Glutamatergic neuron (in vitro differentiated cells): ENCODE results near the gene TSHZ2. TPM values are rescaled to one million over a fixed set of nuclear protein-coding genes. Genes with fewer than 3 reads are reported as not detected.

Source experiments
- DNase-seq: peaks from one replicate; pipeline ENCODE4 v3.0.0; 2022
- H3K27ac Mint-ChIP-seq: one replicate; pipeline ENCODE4 v1.8.0; 2020; ENCODE audit warnings: mild to moderate bottlenecking, mixed read lengths, inconsistent platforms; ENCODE audit not compliant: unreplicated experiment
- H3K27me3 Mint-ChIP-seq: one replicate; pipeline ENCODE4 v1.8.0; 2020; ENCODE audit warnings: mild to moderate bottlenecking, moderate library complexity, mixed read lengths, inconsistent platforms; ENCODE audit not compliant: unreplicated experiment
- H3K36me3 Mint-ChIP-seq: one replicate; pipeline ENCODE4 v1.8.0; 2020; ENCODE audit warnings: mild to moderate bottlenecking, mixed read lengths, inconsistent platforms; ENCODE audit not compliant: unreplicated experiment
- H3K4me1 Mint-ChIP-seq: one replicate; pipeline ENCODE4 v1.8.0; 2020; ENCODE audit warnings: mild to moderate bottlenecking, low read depth, mixed read lengths, inconsistent platforms; ENCODE audit not compliant: unreplicated experiment
- H3K4me3 Mint-ChIP-seq: one replicate; pipeline ENCODE4 v1.8.0; 2020; ENCODE audit warnings: mild to moderate bottlenecking, mixed read lengths, inconsistent platforms; ENCODE audit not compliant: unreplicated experiment
- H3K9me3 Mint-ChIP-seq: one replicate; pipeline ENCODE4 v1.8.0; 2020; ENCODE audit warnings: mild to moderate bottlenecking, moderate library complexity, mixed read lengths, inconsistent platforms; ENCODE audit not compliant: unreplicated experiment
- total RNA-seq: library from RNA; stranded (reverse); fragmentation: NEBNext Ultra II Directional; extraction: Animal tissue kit (Norgen Biotek cat#: 25700); gene quantifications from one replicate; pipeline ENCODE4 v1.2.1, GENCODE V29; 2021; ENCODE audit not compliant: unreplicated experiment
- TF ChIP-seq, protein P1 (sequence below): fragments of 200-600 bp; sonication (generic); IDR thresholded peaks from one replicate; pipeline ENCODE4 v1.5.0; 2021; ENCODE audit not compliant: partially characterized antibody, unreplicated experiment

TSHZ2 gene
- total RNA-seq, 1 donor from 2014 or later = 10.0 TPM

DNA sequence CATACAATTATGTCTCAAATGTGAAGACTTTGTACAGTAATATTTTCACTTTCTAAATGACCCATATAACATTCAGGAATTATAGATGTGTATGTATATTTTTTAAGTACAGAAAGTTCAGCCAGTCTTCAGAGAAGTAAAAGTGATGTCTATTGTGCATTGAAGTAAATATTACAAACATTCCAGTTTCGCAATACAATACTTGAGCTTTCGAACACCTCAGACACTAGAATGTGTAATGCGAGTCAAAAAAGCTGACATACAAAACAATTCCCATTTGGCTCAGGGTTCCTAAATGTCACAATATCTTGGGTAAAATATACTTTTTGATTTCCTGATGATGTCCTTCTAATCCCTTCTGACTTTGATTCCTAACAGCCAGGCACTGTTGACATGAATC, 520.1 kb downstream of the TSHZ2 start:
- H3K4me3 Mint-ChIP-seq = no peak overlapping the region
- peaks cover 7% of the 10 kb centered on the region for H3K36me3 Mint-ChIP-seq
- DNase-seq = no peak
- TF ChIP-seq, protein P1, sequence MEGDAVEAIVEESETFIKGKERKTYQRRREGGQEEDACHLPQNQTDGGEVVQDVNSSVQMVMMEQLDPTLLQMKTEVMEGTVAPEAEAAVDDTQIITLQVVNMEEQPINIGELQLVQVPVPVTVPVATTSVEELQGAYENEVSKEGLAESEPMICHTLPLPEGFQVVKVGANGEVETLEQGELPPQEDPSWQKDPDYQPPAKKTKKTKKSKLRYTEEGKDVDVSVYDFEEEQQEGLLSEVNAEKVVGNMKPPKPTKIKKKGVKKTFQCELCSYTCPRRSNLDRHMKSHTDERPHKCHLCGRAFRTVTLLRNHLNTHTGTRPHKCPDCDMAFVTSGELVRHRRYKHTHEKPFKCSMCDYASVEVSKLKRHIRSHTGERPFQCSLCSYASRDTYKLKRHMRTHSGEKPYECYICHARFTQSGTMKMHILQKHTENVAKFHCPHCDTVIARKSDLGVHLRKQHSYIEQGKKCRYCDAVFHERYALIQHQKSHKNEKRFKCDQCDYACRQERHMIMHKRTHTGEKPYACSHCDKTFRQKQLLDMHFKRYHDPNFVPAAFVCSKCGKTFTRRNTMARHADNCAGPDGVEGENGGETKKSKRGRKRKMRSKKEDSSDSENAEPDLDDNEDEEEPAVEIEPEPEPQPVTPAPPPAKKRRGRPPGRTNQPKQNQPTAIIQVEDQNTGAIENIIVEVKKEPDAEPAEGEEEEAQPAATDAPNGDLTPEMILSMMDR = no peak
- no peaks in the 10 kb centered on the region for H3K9me3 Mint-ChIP-seq
- H3K4me1 Mint-ChIP-seq = peaks cover 10% of the 10 kb centered on the region
- no peak overlapping the region for H3K27ac Mint-ChIP-seq
- no peaks in the 10 kb centered on the region for H3K27me3 Mint-ChIP-seq

DNA sequence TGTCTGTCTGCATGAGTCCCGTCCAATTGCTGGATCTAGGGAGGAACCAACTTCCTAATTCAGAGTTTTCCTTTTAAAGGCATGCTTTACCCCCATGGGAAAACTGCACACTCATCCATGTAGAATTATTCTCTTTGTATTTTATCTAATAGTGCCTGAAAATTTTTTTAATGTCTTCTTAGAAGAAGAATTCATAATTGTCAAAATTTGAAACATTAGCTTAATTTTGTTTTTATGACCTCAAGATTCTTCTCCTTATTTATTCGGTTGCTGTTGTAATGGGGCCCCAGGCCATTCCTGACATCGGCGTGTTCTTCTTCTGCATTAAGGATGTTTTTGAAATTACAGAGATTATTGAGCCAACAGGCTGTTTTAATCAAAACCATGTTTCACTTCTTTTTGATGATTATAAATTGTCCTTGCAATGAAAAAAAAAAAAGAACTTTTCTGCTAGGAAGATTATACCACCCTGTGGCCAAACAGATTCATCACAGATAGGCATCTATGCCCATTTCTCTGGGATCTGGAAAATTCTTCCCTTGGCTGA, 521.2 kb downstream of the TSHZ2 start:
- DNase-seq = no peak
- peaks cover 15% of the 10 kb centered on the region for H3K36me3 Mint-ChIP-seq
- H3K27me3 Mint-ChIP-seq = peaks cover 4% of the 10 kb centered on the region
- TF ChIP-seq, protein P1 = no peak
- H3K9me3 Mint-ChIP-seq = no peaks in the 10 kb centered on the region
- H3K4me1 Mint-ChIP-seq = peaks cover 9% of the 10 kb centered on the region
- no peak overlapping the region for H3K27ac Mint-ChIP-seq
- H3K4me3 Mint-ChIP-seq = no peak overlapping the region

DNA sequence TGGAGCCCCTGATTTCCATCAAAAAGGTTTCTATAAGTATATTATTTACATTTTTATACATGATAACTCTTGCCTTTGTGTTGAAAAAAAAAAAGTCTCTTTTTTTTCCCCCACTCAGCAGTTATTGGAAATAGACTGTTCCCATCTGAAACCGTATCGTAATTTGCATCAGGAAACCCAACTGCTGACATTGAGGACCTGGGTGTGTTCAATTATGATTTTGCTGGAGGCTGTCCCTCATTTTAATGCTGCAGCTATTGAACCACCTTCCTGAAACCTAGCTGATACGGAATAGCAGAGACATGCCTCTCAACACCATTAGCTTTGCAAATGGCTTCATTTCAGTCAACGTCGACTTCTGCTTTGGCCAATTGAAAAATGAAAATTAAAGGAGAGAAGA, 522.6 kb downstream of the TSHZ2 start:
- peaks cover 9% of the 10 kb centered on the region for H3K4me1 Mint-ChIP-seq
- peaks cover 15% of the 10 kb centered on the region for H3K36me3 Mint-ChIP-seq
- TF ChIP-seq, protein P1 = no peak
- H3K4me3 Mint-ChIP-seq = no peak overlapping the region
- peaks cover 4% of the 10 kb centered on the region for H3K27me3 Mint-ChIP-seq
- no peak for DNase-seq
- no peak overlapping the region for H3K27ac Mint-ChIP-seq
- H3K9me3 Mint-ChIP-seq = no peaks in the 10 kb centered on the region

DNA sequence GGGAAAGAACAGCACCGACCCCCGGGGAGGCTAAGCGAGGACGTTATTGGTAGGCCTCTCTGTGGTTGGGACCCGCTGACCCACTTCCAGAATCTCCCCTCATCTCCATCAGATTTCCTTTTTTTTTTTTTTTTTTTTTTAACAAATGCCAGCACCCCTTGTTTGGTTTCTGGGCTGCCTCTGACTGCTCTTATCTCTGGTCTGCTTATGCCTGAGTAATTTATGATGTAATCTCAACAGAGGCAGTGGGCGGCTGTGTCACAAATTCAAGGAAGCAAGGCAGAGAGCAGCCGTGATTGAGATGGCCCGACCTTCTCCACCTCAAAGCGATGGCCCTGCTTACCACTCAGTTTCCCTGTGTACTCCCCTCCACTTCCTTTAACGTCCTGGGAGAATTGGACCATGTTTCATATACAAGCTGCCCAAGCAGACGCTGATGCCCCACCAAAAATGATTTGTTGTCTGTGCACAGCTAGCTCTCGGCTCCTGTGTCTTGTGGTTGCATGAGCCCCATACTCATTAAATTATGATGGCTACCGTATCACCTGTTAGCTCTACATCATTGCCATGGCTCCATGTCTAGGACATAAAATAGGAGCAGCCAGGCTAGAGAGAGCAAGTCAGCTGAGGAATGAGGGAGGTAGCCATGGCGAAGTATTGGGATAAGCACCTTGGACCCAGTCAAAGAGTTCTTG, 523.4 kb downstream of the TSHZ2 start:
- Mint-ChIP-seq H3K4me3 (no peak overlapping the region), H3K27me3 (peaks cover 4% of the 10 kb centered on the region), H3K27ac (no peak overlapping the region), H3K36me3 (peaks cover 15% of the 10 kb centered on the region), H3K9me3 (no peaks in the 10 kb centered on the region), H3K4me1 (peaks cover 9% of the 10 kb centered on the region)
- no peak for DNase-seq
- TF ChIP-seq, protein P1 = no peak

DNA sequence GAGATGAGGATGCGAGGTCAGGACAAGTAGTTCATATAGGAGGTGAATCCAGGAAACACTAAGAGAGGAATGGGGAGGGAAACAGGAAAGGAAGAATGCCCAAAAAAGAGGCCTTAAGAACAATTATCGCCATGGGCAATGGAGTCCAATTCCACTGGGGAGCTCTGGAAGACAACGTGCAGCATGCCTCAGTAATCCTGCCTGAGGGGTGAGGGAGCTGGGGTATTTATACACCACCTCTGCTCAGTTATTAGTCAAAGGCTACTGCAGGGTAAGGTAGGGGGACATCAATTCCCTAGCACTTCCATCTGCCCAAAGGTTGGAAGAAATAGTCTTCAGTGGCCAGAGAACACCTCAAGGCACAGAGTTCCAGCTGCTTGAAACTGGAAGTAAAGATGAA, 525.1 kb downstream of the TSHZ2 start:
- DNase-seq = no peak
- TF ChIP-seq, protein P1 = no peak
- Mint-ChIP-seq H3K9me3 (no peaks in the 10 kb centered on the region), H3K4me3 (no peak overlapping the region), H3K36me3 (peaks cover 15% of the 10 kb centered on the region), H3K27ac (no peak overlapping the region), H3K27me3 (peaks cover 4% of the 10 kb centered on the region), H3K4me1 (peaks cover 9% of the 10 kb centered on the region)
